Thymus (tissue), 11 donors: ENCODE data around the gene THY1. TPM values are rescaled to one million over a fixed set of nuclear protein-coding genes. Genes with fewer than 3 reads are reported as not detected.

ENCODE experiments used
- DNase-seq, 9 donors: peaks; one replicate each; pipeline ENCODE4 v3.0.0-alpha.2; 2013; ENCODE audit warnings: low spot score in 9 of 9, low read depth in 6 of 9, missing footprints in 1 of 9
- H3K27ac ChIP-seq, 2 donors: one replicate each; pipeline ENCODE4 v1.5.1; 2013; ENCODE audit warnings: control low read depth in 1 of 2, low read depth in 1 of 2, low read length in 1 of 2, mild to moderate bottlenecking in 1 of 2, moderate library complexity in 1 of 2
- H3K27me3 ChIP-seq, 2 donors: one replicate each; pipeline ENCODE4 v1.5.1; 2013; ENCODE audit warnings: low read length in 1 of 2; ENCODE audit not compliant: control insufficient read depth in 2 of 2, insufficient read depth in 1 of 2
- H3K36me3 ChIP-seq, 2 donors: one replicate each; pipeline ENCODE4 v1.5.1; 2013; ENCODE audit warnings: low read length in 1 of 2, mild to moderate bottlenecking in 1 of 2, moderate library complexity in 1 of 2; ENCODE audit not compliant: control insufficient read depth in 2 of 2, insufficient read depth in 2 of 2
- H3K4me1 ChIP-seq, 2 donors: one replicate each; pipeline ENCODE4 v1.5.1; 2013; ENCODE audit warnings: low read length in 2 of 2; ENCODE audit not compliant: control insufficient read depth in 2 of 2, insufficient read depth in 2 of 2
- H3K4me3 ChIP-seq, 2 donors: one replicate each; pipeline ENCODE4 v1.5.1; 2013; ENCODE audit warnings: low read length in 2 of 2, control low read depth in 1 of 2, mild to moderate bottlenecking in 1 of 2
- H3K9me3 ChIP-seq, 2 donors: one replicate each; pipeline ENCODE4 v1.5.1; 2013; ENCODE audit warnings: low read length in 1 of 2, mild to moderate bottlenecking in 1 of 2; ENCODE audit not compliant: control insufficient read depth in 2 of 2, insufficient read depth in 1 of 2
- WGBS: extraction: QIAGEN DNeasy Blood & Tissue Kit; methylation state at CpG from one replicate; pipeline ENCODE4 v1.1.7; 2013; 5-methylcytosine and 5-hydroxymethylcytosine counted together
- polyA plus RNA-seq: library from polyadenylated mRNA; stranded (reverse); fragments of 200-250 nt; gene quantifications from one replicate; pipeline ENCODE4 v1.2.3, GENCODE V29; 2013
- total RNA-seq: library from RNA; stranded (reverse); fragments of 120-200 nt; gene quantifications from one replicate; pipeline ENCODE4 v1.2.4, GENCODE V29; 2013
- donor health status: healthy.

The THY1 gene
- total and polyA plus RNA-seq, 2 donors = 15.3 to 88.8 TPM

GRCh38 chr11:119377961-119378667 is 44.9 kb downstream of the THY1 start:
- DNase-seq = no peak
- peaks cover 12 to 32% of the 10 kb centered on the region in 2 donors for H3K4me1 ChIP-seq

GRCh38 chr11:119377112-119377901 is 45.7 kb downstream of the THY1 start:
- 78% methylated on average over 12 of the region's 12 CpGs for WGBS
- no peaks in the 10 kb centered on the region for H3K36me3 ChIP-seq
- H3K4me3 ChIP-seq = no peak overlapping the region
- peaks cover 12 to 32% of the 10 kb centered on the region in 2 donors for H3K4me1 ChIP-seq
- H3K27ac ChIP-seq = peak overlapping the region in 1 of 2 donors; percentile 4
- H3K27me3 ChIP-seq = peaks cover 5 to 21% of the 10 kb centered on the region in 2 donors
- no peak for DNase-seq
- no peaks in the 10 kb centered on the region for H3K9me3 ChIP-seq

More at GRCh38 chr11:119377961-119378667, 44.9 kb downstream of the THY1 start:
- H3K36me3 ChIP-seq = no peaks in the 10 kb centered on the region
- peaks cover 7 to 26% of the 10 kb centered on the region in 2 donors for H3K27me3 ChIP-seq
- no peaks in the 10 kb centered on the region for H3K9me3 ChIP-seq
- 90% methylated on average over 6 of the region's 6 CpGs for WGBS
- no peak overlapping the region for H3K4me3 ChIP-seq
- peak overlapping the region in 1 of 2 donors; percentile 4 for H3K27ac ChIP-seq

- Histone ChIP-seq H3K9me3 (no peaks in the 10 kb centered on the region), H3K4me1 (peaks cover 7 to 25% of the 10 kb centered on the region in 2 donors), H3K36me3 (no peaks in the 10 kb centered on the region), H3K27me3 (peaks cover 5 to 20% of the 10 kb centered on the region in 2 donors), H3K27ac (peak overlapping the region in 1 of 2 donors; percentile 64), H3K4me3 (no peak overlapping the region)
- 95% methylated on average over 11 of the region's 11 CpGs for WGBS
- DNase-seq = no peak
Measured at GRCh38 chr11:119376197-119376847, 46.6 kb downstream of the THY1 start.

GRCh38 chr11:119375337-119376196 is 47.4 kb downstream of the THY1 start:
- Histone ChIP-seq H3K4me3 (no peak overlapping the region), H3K4me1 (peaks cover under 1 to 23% of the 10 kb centered on the region in 2 donors)
- DNase-seq = no peak

DNA sequence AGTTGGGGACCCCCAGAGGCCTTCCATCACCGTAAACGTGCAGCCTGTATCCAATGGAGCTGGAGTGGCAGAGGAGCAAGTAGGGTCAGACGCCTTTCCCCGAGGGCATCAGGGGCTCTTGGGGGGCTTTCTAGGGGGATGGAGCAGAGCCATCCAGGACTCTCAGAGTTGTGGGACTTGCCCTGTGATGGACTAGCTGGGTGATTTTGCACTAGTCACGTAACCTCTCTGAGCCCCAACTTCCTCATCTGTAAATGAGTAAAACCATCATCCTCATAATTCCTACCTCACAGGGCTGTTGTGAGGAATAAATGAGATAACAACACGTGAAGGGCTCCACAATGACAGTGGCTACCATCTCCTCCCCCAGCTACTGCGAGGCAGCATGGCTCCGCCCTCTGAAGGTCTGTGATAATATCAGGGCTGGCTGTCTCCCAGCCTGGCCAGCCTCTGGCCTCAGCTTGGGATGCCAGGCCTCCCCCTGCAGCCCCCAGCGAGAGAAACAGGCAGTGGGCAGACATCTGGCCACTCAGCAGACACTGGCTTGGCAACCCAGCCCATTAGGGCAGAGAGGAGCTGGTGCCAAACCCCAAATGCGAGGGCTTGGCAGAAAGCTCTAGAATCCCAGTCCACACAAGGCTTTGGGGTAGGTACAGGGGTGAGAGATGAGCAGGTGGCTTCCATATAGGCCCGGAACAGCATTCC is 48.2 kb downstream of the THY1 start:
- no peak for DNase-seq
- Histone ChIP-seq H3K4me3 (no peak overlapping the region), H3K4me1 (peaks cover 0 to 22% of the 10 kb centered on the region in 2 donors)

More at GRCh38 chr11:119375337-119376196, 47.4 kb downstream of the THY1 start:
- no peaks in the 10 kb centered on the region for H3K36me3 ChIP-seq
- no peaks in the 10 kb centered on the region for H3K9me3 ChIP-seq
- H3K27ac ChIP-seq = peak overlapping the region in 1 of 2 donors; percentile 64
- WGBS = 85% methylated on average over 14 of the region's 14 CpGs
- H3K27me3 ChIP-seq = peaks cover 2 to 18% of the 10 kb centered on the region in 2 donors

GRCh38 chr11:119373921-119374631 is 48.9 kb downstream of the THY1 start:
- 76% methylated on average over 5 of the region's 5 CpGs for WGBS
- H3K27me3 ChIP-seq = peaks cover 0 to 11% of the 10 kb centered on the region in 2 donors
- no peak overlapping the region for H3K27ac ChIP-seq
- no peaks in the 10 kb centered on the region for H3K9me3 ChIP-seq
- no peaks in the 10 kb centered on the region for H3K36me3 ChIP-seq
- peak in 2 of 9 donors; percentile 35 to 37 for DNase-seq
- no peak overlapping the region for H3K4me3 ChIP-seq
- H3K4me1 ChIP-seq = peaks cover 0 to 22% of the 10 kb centered on the region in 2 donors

More for the DNA sequence above, 48.2 kb downstream of the THY1 start:
- 77% methylated on average over 11 of the region's 11 CpGs for whole genome bisulfite sequencing
- no peaks in the 10 kb centered on the region for H3K9me3 ChIP-seq
- H3K27ac ChIP-seq = no peak overlapping the region
- no peaks in the 10 kb centered on the region for H3K36me3 ChIP-seq
- peaks cover 0 to 13% of the 10 kb centered on the region in 2 donors for H3K27me3 ChIP-seq

GRCh38 chr11:119373059-119373920 is 49.7 kb downstream of the THY1 start:
- no peak for DNase-seq
- Histone ChIP-seq H3K36me3 (no peaks in the 10 kb centered on the region), H3K4me1 (peaks cover 0 to 22% of the 10 kb centered on the region in 2 donors), H3K9me3 (no peaks in the 10 kb centered on the region), H3K27ac (no peak overlapping the region), H3K4me3 (no peak overlapping the region), H3K27me3 (peaks cover 0 to 14% of the 10 kb centered on the region in 2 donors)
- 87% methylated on average over 23 of the region's 23 CpGs for WGBS
